NCI-H526 (cell line): ENCODE measurements around the gene PABPC1L.
A peak's percentile ranks its signal among the peaks of the same experiment; 100 is the strongest.

Experiments
- DNase-seq, 2 experiments: peaks; one replicate each; lab custom pipeline; 2025; lab: John Stamatoyannopoulos, UW

Gene PABPC1L

DNA sequence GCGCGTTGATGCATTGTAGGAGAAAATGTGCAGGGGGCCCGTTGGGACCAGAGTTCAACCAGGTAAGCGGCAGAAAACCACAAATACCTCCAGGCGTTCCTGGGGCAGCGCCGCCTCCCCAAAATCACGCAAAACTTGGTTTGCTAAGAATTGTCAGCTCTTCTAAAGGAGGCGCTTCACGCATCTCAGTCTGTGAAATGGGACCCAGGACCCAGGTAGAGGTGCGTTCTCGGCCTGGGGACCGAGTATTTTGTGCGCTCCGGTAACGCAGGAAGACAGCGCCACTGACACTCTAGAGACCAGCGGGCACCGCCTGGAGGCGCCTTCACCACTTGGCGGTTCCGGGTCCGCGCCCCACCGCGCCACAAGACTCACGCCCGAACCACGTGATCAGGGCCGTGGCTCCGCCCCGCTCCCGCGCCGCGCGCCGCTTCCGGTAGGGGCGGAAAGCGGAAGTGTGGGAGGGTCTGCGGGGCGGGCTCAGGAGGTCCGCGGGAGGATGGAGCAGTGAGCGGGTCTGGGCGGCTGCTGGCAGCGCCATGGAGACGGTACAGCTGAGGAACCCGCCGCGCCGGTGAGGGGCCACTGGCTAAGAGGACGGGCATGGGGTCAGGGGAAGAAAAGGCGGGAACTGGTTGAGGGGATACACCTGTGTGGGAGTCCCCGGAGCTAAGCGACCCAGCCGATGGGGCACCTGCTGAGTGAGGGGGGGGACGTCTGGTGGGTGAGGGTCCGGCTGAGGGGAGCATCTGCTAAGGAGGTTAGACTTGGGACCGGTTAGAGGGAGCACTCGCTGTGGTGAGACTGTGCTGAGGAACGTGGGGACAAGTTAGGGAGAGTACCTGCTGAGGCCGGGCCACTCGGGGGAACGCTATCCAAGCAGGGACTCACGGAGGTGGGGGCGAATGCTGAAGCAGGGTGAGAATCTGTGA, 56.4 kb downstream of the PABPC1L start, which contains the start of gene STK4:
Gene STK4 (plus strand): TSS at position 483 of the 932 bp plus-strand sequence. CDS start 57 bp downstream, at position 540.
- peak; percentile 90 to 98 for DNase-seq

DNA sequence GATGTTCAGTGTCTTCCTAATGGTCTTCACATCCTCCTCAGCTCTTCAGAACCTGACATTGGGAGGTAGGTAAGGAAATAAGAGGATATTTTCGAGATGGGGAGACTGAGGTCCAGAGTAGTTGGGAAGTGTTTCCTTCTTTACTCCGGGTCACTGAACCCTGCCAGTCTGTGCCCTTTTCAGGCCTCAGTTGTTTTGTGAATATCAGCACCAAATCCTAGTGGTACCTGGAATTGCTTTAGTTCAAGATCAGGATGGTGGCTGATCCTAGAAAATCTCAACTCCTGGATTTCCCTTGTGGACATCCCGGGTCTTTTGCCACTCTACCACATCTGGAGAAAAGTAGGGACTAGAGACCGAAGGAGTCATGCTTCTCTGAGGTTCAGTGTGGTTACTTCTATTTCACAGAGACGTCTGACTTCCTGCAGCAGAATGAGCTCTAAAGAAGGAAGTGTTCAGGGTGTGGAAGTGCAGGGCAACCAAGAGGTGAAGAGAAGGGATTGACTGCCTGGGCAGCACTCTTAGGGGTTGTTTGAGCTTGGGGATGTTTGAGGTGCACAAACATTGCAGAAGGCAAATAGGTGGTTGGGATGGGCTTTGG, 57.4 kb downstream of the PABPC1L start:
- no peak for DNase-seq

GRCh38 chr20:44969300-44969894, 59.5 kb downstream of the PABPC1L start:
- no peak for DNase-seq

DNA sequence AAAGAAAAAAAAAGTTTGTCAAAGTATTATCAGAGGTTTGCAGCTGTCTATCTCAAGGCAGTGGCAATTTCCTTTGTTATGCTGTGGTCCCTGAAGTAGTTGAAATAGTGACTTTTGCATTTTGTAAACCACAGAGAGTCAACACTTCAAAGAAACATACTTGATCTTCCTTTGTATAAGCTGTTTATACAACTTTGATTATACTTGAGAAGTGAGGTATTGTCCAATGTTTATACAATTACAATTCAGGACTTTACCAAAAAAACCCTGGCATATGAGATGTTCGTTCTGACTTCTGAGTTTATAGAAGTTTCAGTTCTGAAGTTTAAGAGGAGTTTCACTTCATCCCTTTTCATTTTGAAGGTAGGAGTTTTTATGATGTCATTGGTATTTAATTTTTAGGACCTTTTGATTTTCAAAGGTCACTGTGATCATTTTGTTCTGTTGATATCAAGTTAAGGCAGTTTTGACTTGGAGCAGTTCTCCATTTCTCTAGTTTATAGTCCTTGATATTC, 60.4 kb downstream of the PABPC1L start:
- DNase-seq = no peak

- no peak for DNase-seq
These were observed 63.2 kb downstream of the PABPC1L start for GRCh38 chr20:44973053-44973452.

- DNase-seq = no peak
These were observed 66.8 kb downstream of the PABPC1L start for GRCh38 chr20:44976698-44977097.

DNA sequence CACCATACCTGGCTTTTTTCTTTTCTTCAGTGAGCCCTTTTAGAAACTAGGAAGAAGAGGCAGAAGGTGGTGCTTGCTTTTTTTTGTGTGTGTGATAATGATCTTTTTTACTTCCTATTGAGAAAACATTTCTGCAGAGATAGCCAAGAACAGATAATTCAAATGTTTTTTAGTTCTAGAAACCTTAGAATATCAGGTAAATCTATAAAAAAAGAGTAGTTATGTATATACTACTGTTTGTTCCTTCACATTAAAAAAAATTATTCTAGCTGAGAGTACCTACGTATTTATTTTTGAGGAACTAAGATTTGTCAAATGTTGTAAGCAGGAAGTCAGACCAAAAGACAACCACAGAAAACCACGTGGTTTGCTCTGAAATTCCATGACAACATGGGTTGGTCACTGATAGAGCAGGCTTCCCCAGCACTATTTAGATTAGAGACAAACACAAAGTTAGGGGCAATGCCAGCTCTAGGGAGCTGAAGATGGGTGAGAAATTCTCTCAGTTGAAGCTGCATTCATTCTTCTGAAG, 69.3 kb downstream of the PABPC1L start:
- no peak for DNase-seq

DNA sequence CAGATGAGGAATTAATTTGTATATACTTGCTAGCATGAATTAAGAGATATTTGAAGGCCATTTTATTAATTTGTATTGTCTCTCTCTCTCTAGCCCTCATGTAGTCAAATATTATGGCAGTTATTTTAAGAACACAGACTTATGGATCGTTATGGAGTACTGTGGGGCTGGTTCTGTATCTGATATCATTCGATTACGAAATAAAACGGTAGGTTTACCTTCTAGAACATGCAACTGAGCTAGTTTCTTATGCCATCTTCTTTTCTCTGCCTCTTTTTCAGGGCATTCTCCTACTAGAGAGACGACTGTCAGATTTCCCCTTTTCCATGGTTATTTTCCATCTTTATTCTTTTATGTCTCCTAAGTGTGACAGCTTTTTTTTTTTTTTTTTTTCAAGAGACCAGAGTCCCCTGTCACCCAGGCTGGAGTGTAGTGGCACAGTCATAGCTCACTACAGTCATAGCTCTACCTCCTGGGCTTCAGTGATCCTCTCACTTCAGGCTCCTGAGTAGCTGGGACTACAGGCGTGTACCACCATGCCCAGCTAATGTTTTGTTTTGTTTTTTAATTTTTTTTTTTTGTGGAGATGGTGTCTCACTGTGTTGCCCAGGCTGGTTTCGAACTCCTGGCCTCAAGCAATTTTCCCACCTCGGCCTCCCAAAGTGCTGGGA, 72.0 kb downstream of the PABPC1L start:
- no peak for DNase-seq

DNA sequence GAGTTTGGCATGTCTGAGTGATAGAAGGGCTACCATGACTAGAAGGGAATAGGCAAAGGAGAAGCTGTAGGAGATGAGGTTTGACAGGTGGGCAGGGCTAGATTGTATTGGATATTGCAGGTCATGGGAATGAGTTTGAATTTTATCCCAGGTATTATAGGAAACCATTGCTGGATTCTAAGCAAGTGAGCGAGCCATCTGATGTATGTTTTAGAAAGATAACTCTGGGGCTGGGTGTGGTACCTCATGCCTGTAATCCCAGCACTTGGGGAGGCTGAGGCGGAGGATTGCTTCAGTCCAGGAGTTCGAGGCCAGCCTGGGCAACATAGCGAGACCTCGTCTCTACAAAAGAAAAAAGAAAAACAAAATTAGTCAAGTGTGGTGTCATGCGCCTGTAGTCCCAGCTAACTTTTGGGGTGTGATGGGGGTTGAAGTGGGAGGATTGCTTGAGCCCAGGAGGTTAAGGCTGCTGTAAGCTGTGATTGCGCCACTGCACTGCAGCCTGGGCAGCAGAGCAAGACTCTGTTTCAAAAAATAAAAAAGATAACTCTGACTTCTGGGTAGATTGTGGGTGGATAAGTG, 73.3 kb downstream of the PABPC1L start:
- no peak for DNase-seq

GRCh38 chr20:44988631-44989171, 78.8 kb downstream of the PABPC1L start:
- DNase-seq = no peak
